ENCODE results near the gene AGTRAP. TPM values are rescaled to one million over a fixed set of nuclear protein-coding genes. Genes with fewer than 3 reads are reported as not detected.
A peak's percentile ranks its signal among the peaks of the same experiment; 100 is the strongest.

AGTRAP gene
- total RNA-seq, 1 donor from 2014 or later = 24.0 TPM

DNA sequence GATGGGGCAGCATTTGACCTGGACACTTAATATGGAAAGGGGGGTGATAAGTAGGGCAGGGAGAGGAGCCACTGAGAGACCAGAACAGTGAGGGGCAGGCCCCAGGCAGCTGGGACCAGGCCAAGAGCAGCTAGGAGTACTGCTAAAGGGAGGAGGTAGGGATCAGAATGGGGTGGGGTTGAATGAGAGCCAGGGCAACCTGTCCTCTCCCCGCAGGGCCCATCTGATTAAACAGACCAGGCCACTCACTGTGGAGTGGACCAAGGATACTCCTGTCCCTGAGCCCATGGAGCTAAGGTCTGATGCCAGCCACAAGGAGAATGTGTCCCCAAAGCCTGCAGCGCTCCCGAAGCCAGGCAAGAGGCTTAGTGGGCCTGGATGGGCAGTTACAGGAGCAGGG is 28.2 kb downstream of the AGTRAP start:
- DNase-seq = no peak

DNA sequence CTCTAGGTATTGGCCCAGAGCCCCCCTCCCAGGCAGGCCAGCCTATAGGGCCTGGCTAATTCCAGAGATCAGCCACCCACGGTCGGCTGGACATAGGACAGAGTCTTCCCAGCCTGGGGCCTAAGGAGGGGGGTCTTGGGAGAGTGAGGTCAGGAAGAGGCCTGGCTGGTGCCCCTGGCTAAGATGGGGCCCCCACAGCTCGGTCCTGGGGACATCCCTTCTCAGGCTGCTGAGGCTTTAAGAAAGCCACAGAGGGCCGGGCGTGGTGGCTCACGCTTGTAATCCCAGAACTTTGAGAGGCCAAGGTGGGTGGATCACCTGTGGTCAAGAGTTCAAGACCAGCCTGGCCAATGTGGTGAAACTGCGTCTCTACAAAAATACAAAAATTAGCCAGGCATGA is 28.6 kb downstream of the AGTRAP start:
- no peak for DNase-seq

DNA sequence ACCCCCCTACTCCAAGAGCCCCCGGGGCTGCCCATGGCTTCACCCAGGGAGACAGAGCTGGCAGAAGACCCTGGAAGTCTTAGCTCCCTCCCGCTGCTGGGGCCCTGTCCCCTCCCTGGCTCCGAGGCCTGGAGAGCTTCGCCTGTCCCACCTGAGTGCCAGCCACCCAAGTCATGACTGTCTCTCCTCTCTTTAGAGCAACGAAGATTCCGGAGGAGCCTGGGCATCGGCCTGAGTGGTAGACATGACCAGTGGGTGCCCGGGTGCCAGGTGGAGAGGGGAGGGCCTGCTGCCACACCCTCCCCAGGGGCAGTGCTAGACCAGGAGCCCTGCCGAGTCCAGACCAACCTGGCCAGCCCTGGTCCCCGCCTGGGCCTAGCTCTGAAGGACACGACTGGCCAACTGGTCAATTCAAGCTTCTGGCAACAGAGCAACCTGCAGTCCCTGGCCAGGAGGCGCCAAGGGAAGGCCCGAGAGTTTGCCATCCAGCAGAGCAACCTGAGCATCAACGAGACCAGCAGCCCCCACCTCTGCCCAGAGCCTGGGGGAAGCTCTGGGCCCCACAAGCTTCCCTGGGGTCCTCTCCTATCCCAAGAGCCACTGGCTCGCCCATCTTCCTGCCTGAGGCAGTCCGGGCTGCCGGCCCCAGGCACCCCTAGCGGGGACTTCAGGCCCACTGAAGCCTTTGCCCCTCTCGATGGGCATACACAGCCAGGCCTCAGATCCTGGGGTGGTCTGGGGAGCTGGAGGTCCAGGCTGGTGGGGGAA is 29.9 kb downstream of the AGTRAP start:
- no peak for DNase-seq

DNA sequence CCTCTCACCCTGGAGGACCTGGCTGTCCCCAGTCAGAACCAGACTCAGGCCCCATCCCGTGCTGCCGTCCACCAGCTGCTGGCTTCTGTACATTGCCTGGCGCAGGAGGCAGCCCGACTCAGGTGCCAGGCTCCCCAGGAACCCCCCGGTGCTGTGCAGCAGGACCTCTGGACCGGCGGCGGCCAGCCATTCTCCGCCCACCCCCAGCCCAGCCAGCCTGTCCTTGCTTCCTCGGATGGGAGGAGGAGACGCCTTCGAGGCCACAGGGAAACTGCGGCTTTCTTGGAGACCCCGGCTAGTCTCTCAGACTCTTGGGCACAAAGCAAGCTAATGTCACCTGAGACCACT is 30.5 kb downstream of the AGTRAP start:
- DNase-seq = no peak

DNA sequence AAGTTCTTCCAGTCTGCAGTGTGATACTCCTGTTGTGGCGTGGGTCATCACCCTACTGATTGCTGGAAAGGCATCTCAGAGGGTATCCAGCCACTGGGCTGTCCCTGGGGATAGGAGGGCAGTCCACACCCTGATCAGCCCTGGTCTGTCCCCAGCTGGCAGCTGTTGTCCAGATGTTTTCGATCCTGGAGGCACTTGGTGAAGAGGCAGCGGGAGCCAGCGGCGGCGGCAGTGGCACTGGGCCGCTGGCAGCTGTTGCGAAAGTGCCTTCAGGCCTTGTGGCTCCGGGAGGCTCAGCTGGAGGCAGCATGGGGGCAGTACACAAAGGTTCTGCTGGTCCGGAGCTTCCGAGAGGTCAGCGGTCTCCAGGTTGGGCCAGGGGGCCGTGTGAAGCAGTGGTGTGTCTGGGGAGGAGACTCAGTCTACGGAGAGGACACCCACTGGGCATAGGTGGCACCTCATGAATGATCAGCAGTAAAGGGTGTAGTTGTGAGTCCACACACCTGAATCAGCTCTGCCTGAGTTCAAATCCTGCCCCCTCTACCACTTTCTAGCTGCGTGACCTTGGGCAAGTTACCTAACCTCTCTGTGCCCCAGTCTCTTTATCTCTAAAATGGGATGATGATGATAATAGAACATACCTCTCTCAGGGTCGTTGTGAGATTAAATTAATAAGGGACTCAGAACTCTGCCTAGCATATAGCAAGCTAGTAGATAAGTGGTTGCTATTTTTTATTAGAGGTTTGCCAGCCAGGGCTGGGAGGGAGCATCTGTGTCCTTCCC is 32.2 kb downstream of the AGTRAP start:
- DNase-seq = peak; percentile 92

DNA sequence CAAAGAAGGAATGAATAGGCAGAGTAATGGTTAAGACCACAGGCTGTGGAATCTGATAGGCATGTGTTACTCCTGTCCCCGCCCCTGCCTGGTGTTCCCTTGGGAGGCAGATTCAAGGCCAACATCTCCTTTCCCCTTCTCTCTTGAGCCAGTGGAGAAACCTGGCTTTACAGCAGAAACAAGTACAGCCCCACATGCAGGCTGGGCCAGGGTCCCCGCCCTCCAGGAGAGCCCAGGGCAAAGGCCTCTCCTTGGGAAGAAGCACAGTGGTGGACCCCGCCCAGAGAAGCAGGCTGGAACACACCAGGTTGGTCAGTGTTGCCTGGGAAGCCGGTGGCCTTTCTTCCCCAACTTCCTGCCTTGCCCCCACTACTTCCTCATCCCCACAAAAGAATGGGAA is 32.9 kb downstream of the AGTRAP start:
- peak; percentile 16 for DNase-seq

DNA sequence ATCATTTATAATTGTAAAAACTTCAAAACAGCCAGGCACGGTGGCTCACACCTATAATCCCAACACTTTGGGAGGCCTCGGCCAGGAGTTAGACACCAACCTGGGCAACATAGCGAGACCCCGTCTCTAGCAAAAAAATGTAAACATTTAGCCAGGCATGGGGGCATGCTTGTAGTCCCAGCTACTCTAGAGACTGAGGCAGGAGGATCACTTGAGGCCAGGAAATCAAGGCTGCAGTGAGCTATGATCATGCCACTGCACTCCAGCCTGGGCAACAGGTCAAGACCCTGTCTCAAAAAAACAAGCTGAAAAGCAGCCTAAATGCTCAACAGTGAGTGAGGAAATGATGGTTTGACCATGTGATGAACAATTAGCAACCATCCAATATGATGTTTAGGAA is 33.3 kb downstream of the AGTRAP start:
- DNase-seq = no peak

DNA sequence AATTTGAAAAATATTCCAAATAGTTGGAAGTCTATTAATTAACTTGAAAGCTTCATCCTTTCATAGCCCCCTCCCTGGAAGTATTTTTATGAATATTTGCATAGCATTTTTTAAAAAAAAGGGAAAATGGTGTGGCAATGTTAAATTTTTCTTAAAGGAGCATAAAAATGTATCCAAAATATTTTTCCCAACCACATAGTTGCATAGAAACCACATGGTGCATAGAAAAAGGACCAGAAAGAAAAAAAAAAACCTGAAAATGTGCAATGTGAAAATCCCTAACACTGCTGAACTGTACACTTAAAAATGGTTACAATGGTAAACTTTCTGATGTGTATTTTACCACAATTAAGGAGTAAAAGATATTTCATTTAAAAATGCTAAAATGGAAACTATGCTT is 34.1 kb downstream of the AGTRAP start:
- DNase-seq = no peak

DNA sequence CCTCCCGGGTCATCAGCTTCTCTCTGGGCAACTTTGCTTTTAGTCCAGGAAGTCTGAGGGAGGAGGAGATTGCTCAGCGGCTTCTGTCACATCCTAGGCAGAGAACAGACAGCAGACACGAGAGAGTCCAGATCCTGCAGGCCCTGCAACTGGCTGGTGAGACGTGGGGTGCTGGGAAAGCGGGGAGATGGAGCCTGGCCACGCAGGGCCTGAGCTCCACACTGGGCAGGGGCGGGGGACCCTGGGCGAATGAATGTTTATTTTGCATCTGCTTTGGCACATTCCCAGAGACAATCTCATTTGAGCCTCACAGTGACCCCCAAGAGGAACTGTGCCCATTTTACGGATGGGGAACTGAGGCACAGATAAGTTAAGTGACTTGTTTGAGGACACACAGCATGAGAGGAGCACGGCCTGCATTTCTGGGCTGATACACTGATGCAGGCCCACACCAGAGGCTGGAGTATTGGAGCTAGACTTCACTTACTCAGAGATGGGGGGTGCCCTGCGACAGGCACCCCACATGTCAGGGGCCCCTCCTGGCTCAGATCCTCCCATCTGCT is 35.6 kb downstream of the AGTRAP start:
- DNase-seq = no peak

DNA sequence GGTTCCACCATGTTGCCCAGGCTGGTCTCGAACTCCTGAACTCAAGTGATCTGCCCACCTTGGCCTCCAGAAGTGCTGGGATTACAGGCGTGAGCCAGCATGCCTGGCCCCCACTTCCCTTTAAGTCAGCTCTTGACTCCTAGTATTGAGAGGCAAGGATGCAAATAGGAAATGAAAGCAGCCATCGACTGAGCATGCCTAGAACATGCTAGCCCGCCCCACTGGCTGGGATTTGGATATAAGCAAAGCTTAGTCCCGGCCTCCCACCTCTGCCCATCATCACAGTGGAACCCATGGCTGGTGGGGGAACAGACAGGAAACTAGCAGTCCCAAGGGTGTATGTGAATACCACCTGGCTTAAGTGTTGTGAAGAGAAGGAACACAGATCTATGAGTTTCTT is 36.5 kb downstream of the AGTRAP start:
- no peak for DNase-seq

DNA sequence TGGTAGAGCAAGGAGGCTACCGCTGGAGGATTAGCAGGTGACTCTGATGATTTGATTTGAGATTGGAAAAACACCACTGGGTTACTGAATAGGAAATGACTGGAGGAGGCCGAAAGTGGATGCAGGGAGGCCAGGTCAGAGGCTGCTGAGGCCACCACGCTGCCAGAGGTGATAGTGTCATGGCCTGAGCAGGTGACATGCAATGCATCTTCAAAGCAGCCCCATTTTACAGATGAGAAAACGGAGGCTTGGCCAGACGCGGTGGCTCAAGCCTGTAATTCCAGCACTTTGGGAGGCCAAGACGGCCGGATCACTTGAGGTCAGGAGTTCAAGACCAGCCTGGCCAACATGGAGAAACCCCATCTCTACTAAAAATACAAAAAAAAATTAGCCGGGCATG is 38.8 kb downstream of the AGTRAP start:
- no peak for DNase-seq

DNA sequence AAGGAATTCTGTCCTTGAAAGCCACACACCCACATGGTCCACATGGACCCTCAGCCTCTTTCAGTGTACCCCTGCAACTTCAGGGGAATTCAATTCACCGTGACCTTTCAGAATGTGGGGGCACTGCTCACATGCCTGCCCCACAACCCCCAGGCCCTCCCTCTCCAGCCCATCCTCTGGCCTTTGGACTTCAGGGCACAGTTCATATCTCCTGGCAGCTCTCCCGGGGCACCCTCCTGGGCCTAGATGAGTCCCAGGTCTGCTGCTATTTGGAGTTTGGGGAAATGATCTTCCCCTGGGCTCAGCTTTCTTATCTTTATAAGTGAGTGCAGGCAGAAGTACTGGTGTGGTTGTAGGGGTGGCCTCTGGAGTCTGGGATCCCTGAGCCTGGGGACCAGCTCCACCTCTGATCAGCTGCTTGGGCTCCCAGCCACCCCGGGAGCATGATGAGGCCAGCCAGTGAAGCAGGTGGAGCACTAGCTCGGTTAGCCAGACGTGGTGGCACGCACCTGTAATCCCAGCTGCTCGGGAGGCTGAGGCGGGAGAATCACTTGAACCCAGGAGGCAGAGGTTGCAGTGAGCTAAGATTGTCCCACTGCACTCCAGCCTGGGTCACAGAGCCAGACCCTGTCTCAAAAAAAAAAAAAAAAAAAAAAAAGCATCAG is 41.9 kb downstream of the AGTRAP start:
- no peak for DNase-seq

DNA sequence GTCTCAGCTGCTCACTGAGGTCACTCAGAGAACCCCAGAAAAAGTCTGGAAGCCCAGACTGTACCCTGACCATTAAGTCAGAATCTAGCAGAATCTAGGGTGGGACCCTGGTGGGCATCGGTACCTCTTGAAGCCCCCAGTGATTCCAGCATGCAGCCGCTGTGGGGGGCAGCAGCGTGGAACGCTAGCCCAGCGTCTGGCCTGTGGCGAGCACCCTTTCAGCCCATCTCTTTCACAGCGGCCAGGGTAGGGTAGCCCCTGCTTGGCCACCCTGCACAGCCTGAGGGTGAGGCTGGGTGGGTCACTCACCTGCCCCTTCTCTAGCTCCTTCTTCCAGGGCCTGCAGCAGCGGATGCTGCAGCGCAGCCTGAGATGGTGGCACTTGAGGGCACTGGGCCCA is 42.4 kb downstream of the AGTRAP start:
- no peak for DNase-seq

DNA sequence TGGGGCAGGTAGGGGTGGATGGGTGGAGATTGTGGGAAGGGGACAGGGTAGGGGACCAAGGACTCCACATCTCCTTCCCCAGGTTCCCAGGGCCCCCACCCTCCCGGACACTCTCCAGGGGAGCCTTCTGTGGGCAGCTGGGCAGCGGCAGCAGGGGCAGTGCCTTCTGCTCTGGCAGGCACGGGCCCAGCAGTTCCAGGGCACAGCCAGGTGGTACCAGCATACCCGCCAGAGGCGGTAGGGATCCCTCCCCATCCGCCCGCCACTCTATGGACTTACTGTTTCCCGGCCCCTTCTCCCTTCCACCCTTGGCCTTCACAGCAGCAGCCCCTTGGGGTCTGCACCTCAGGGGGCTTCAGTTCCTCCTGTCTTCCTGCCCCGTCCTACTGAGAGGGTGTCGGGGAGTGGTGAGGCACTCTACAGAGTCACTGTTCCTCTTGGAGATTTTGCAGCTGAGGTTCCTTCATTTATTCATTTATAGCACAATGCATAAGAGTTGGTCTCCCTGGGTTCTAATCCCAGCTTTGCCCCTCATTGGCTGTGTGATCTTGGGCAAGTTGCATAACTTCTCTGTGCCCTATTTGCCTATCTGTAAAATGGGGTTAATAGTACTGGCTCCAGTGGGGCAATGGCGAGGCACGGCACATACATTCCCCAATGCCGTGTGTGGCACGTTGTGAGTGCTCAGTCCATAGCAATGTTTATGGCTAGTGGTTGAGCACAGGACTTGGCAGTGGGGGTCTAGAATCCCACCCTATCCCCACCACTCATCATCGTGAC is 43.1 kb downstream of the AGTRAP start:
- no peak for DNase-seq

DNA sequence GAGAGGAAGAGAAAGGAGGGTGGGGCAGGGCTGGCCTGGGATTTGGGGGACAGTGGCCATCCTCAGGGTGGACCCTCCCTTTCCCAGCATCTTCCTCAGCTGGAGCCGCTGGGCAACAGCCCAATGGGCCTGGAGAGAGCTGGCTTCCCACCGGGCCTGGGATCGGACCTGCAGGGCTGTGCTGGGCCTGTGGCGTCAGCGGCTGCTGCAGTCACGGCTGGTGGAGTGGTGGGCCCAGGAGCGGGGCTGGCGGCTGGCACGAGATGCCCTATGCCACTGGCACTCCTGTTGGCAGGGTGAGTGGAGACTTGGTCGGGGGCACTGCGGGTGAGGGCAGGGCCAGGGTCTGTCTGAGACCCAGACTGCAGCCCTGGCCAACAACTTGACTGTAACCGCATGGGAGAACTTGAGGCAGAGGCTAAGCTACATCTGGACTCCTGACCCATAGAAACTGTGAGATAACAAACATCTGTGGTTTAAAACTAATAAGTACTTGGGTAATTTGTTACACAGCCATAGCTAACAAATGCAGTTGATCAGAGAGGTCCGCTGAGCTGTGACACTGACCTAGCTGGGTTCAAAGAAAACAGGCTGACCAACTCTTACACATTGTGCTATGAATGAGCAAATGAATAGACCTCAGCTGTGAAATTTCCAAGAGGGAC is 43.9 kb downstream of the AGTRAP start:
- DNase-seq = no peak

DNA sequence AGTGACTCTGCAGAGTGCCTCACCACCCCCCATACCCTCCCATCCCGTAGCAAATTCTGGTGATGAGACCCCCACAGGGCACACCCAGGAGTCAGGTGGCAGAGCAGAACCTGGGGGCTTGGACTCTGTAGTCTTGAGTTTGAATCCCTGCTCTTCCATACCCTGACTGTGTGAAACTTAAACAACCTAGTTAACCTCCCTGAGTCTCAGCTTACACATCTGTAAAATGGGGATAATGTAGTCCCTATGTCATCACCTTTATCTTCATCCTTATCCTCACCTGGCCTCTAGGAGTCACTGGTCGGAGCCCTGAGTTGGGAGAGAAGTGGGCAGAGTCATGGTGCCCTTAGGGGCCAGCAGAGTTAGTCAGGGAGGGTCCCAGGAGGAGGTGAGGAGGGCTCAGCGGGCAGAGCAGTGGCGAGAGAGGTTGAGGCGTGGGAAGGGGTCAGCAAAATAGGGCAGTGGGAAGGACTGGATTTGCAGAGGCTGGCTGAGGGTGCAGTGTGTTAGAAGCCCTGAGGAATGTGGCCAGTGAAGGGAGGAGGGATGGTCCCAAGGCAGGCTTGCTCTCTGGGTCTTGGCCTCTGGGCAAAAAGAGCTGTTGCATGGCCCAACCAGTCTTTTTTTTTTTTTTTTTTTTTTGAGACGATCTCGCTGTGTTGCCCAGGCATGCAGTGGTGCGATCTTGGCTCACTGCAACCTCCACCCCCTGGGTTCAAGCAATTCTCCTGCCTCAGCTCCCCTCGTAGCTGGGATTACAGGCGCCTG is 44.6 kb downstream of the AGTRAP start:
- DNase-seq = no peak

DNA sequence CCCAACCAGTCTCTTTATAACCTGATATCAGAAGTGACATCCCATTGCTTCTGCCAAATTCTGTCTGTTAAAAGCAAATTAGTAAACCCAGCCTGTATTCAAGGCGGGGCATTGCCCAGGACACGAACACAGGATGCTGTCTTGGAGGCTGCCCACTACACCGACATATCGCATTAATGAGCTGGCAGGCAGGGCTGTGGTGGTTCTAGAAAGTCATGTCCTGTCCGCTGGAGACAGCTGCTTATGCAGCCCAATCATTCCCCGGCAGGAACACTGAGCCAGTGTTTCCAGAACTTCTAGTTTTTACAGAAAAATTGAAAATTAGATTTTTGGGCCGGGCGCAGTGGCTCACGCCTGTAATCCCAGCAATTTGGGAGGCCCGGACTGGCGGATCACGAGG is 45.4 kb downstream of the AGTRAP start:
- no peak for DNase-seq

DNA sequence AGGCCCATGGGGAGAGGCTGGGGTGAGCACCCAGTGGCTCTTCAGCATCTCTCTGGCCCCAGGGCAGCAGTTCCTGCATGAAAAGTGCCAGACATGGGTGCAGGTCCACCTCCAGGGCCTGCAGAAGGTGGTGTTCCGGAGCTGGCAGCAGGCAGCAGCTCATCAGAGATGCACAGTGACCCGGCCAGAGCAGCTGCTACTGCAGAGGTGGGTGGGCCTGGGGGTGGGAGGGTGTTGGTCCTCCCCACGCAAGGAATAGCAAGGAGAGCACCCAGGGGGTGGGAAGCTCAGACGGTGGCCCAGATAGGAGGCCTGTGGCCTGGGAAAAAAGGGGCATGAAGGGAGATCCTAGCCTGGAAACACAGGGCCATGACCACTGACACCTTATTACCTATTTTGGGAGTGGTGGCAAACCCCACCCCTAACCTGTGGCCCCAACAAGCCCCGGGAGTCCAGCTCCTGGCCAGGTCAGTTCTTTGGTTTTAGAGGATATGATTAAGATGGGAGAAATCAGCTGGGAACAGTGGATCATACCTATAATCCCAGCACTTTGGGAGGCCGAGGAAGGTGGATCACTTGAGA is 46.3 kb downstream of the AGTRAP start:
- no peak for DNase-seq

DNA sequence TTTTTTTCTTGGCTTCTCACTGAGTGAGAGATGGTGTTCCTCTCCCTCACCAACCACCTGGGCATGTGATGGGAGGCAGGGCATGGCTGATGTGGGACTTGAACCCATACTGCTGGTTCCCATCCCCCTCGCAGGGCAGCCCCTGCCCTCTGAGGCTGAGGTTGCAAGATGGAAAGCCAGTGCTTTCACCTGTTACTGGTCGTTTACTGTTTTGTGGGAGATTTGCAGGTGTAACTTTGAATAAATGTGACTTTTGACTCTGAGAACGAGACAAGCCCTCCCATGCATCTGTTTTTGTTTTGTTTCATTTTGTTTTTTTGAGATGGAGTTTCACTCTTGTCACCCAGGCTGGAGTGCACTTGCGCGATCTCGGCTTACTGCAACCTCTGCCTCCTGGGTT is 47.6 kb downstream of the AGTRAP start:
- DNase-seq = no peak

DNA sequence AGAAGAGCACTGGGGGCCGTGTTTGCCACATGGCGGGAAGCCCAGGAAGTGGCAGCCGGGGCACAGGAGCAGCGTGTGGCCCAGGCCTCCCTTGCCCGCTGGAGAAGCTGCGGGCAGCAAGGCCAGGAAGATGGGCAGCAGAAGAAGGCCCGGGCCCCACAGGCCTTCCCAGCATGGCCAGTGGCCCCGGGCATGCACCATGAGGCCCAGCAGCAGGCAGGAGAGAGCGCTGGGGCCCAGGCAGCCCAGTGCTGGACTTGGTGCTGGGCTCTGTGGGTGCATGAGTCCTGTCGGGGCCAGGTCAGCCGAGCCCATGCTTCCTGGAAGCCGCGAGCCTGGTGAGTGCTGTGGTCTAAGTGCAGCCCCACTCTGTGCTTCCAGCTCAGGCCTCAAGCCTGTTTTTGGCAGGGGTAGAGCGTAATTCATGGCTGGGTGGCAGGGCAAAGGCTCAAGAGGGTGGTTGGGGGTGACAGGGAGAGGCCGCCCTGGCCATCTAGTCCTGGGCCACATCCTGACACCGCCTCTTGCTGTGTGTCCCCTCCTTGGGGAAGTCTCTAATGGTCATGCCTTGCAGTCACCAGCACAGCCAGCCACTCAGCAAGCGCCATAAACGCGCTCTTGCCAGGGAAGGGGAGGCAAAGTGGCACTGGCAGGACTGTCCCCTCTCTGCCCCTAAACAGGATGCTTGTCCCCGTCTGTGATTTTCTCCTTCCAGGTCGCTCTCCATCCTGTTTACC is 48.5 kb downstream of the AGTRAP start:
- no peak for DNase-seq
